Lower leg skin (tissue), 3 donors: Measurements from ENCODE around the gene ITPKB.

Source experiments
- POLR2A ChIP-seq, 2 donors: fragments of 450-650 bp; IDR thresholded peaks; one replicate each; pipeline ENCODE4 v1.6.1; 2016 to 2017; ENCODE audit warnings: antibody characterized with exemption in 2 of 2, mild to moderate bottlenecking in 1 of 2, moderate library complexity in 1 of 2
- TF ChIP-seq, protein P1 (sequence below), 3 donors: fragments of 450-650 bp; IDR thresholded peaks; one replicate each; pipeline ENCODE4 v1.5.1; 2016; ENCODE audit warnings: antibody characterized with exemption in 3 of 3, mild to moderate bottlenecking in 3 of 3, moderate library complexity in 2 of 3

DNA sequence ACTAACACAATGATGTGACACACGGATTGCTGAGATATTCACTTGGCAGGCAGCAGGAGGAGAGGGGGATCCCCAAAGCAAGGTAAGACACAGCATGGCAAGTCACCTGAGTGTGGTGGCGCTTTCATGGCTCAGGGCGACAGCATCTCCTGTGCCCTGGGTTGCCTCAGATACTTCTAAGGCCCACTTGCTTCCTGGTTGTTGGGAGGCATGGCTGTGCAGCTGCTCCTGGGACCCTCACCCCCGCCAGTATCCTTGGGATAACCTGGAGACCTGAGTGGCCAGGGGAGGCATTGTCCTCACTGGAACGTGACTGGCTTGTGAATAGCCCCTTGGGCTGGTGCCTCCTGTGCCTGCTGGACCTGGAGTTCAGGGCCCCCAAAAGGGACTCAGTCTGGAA is 120.7 kb downstream of the ITPKB start:
- TF ChIP-seq, protein P1, sequence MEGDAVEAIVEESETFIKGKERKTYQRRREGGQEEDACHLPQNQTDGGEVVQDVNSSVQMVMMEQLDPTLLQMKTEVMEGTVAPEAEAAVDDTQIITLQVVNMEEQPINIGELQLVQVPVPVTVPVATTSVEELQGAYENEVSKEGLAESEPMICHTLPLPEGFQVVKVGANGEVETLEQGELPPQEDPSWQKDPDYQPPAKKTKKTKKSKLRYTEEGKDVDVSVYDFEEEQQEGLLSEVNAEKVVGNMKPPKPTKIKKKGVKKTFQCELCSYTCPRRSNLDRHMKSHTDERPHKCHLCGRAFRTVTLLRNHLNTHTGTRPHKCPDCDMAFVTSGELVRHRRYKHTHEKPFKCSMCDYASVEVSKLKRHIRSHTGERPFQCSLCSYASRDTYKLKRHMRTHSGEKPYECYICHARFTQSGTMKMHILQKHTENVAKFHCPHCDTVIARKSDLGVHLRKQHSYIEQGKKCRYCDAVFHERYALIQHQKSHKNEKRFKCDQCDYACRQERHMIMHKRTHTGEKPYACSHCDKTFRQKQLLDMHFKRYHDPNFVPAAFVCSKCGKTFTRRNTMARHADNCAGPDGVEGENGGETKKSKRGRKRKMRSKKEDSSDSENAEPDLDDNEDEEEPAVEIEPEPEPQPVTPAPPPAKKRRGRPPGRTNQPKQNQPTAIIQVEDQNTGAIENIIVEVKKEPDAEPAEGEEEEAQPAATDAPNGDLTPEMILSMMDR (IDR thresholded peaks at IDR 0.05), result no peak
- no peak for TF ChIP-seq POLR2A (IDR thresholded peaks at IDR 0.05)
